Activated CD4-positive, alpha-beta T cell treated with anti-CD3 and anti-CD28 coated beads, Interleukin-2, amount 50 U/mL, for 16 hours (primary cell): ENCODE data around the gene RAX2.

Experiments used
- DNase-seq: peaks from one replicate; pipeline ENCODE4 v3.0.0-alpha.2; 2020

Gene RAX2

GRCh38 chr19:3800996-3801395, 29.0 kb upstream of the RAX2 start:
- DNase-seq = no peak

- DNase-seq = peak; percentile 46
These were observed 26.1 kb upstream of the RAX2 start for GRCh38 chr19:3798137-3798536.

- no peak for DNase-seq
These were observed 24.3 kb upstream of the RAX2 start for GRCh38 chr19:3796358-3796757.

GRCh38 chr19:3793799-3794198, 21.8 kb upstream of the RAX2 start:
- no peak for DNase-seq

- no peak for DNase-seq
These were observed 20.1 kb upstream of the RAX2 start for GRCh38 chr19:3792114-3792513.

- DNase-seq = no peak
These were observed 18.9 kb upstream of the RAX2 start for GRCh38 chr19:3790941-3791340.

- no peak for DNase-seq
These were observed 18.2 kb upstream of the RAX2 start for GRCh38 chr19:3790209-3790734.

- no peak for DNase-seq
These were observed 17.2 kb upstream of the RAX2 start for GRCh38 chr19:3788996-3789778.

- DNase-seq = no peak
These were observed 14.2 kb upstream of the RAX2 start, which contains the start of gene MATK for GRCh38 chr19:3785938-3786824. Gene MATK, minus strand, starts transcription at chr19:3786381. Its CDS starts 1,246 bp downstream, at chr19:3785135.

GRCh38 chr19:3785451-3785937, 13.5 kb upstream of the RAX2 start:
- no peak for DNase-seq

- DNase-seq = no peak
These were observed 12.8 kb upstream of the RAX2 start for GRCh38 chr19:3784607-3785450.

- DNase-seq = no peak
These were observed 11.9 kb upstream of the RAX2 start for GRCh38 chr19:3783660-3784584.

- no peak for DNase-seq
These were observed 10.9 kb upstream of the RAX2 start for GRCh38 chr19:3782903-3783302.

- no peak for DNase-seq
These were observed 10.3 kb upstream of the RAX2 start for GRCh38 chr19:3782330-3782729.

- no peak for DNase-seq
These were observed 9.6 kb upstream of the RAX2 start for GRCh38 chr19:3781603-3782002.

- no peak for DNase-seq
These were observed 8.8 kb upstream of the RAX2 start for GRCh38 chr19:3780786-3781304.

- no peak for DNase-seq
These were observed 7.1 kb upstream of the RAX2 start for GRCh38 chr19:3778899-3779723.

GRCh38 chr19:3778104-3778867, 6.3 kb upstream of the RAX2 start:
- DNase-seq = no peak

- no peak for DNase-seq
These were observed 4.5 kb upstream of the RAX2 start for GRCh38 chr19:3776479-3777040.
